ENCODE measurements around the gene PNPLA2.

The PNPLA2 gene

DNA sequence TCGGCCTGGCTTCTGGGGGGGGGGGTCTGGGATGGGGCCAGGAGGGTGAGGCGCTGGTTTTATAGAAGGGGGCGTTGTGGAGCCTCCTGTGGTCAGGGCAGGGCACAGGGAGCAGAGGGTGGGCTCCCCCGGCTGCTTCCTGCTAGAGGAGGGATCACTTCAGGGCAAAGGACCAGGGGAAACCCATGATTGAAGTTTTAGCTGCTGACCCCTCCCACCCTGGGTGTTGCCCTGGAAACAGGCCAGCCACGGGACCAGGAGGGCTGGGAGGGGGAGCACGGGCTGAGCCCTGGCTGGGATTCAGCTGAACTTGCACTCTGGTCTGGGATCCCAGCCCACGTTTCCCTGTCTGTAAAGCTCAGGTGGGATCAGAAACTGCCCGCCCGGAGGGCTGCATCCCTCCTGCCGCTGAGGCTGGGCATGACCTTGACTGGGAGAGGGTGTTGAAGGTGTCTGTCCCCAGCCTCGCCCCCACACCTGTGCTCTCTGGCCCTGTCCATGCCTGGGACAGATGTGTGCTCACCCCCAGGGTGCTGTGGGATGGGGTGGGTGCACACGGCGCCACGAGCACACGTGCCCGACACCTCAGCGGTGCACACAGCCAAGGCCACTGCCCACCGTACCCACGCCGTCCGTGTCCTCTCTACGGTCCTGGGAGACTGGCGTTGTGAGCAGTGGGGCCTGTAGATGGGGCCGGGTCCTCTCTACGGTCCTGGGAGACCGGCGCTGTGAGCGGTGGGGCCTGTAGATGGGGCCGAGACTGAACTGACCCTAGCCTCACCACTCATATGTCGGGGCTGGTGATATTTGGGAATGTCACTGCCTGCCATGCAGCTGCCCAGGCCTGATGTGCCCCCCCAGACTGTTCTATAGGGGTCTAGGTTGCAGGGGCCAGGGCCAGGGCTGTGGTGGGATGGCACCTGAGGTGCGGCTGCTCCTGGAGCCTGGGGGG, 26.3 kb downstream of the PNPLA2 start:
- DNase-seq (ENCODE audit: low spot score): peak; percentile 96

GRCh38 chr11:845872-846495, 27.3 kb downstream of the PNPLA2 start:
- no peak for DNase-seq (ENCODE audit: low spot score)

GRCh38 chr11:846496-847098, 27.9 kb downstream of the PNPLA2 start:
- DNase-seq (ENCODE audit: low spot score): no peak

GRCh38 chr11:847876-848275, 29.2 kb downstream of the PNPLA2 start:
- DNase-seq (ENCODE audit: low spot score): no peak

DNA sequence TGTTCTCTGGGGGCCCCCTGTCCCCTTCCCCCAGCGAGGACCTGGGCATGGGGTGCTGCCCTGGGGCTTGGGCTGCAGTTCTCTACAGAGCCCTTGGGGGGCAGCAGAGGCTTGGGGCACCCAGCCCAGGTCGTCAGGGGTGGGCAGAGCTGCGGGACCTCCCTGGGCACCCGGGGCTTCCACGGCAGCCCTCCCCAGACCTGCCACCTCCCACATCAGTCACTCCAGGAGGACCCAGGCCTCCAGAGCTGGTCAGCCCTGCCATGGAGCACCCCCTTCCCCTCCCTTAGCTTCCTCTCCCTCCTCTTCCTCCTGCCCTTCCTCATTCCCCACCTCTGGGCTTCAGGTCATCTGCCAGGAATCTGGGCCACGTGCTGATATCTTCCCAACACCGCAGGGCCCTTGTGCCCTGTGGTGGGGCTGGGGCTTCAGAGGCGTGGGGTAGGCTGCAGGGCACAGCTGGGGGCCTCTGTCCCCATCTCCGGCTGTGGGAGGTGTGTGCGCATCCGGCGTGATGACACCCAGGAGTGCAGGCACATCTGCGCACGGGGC, 29.7 kb downstream of the PNPLA2 start:
- DNase-seq (ENCODE audit: low spot score): peak; percentile 83

DNA sequence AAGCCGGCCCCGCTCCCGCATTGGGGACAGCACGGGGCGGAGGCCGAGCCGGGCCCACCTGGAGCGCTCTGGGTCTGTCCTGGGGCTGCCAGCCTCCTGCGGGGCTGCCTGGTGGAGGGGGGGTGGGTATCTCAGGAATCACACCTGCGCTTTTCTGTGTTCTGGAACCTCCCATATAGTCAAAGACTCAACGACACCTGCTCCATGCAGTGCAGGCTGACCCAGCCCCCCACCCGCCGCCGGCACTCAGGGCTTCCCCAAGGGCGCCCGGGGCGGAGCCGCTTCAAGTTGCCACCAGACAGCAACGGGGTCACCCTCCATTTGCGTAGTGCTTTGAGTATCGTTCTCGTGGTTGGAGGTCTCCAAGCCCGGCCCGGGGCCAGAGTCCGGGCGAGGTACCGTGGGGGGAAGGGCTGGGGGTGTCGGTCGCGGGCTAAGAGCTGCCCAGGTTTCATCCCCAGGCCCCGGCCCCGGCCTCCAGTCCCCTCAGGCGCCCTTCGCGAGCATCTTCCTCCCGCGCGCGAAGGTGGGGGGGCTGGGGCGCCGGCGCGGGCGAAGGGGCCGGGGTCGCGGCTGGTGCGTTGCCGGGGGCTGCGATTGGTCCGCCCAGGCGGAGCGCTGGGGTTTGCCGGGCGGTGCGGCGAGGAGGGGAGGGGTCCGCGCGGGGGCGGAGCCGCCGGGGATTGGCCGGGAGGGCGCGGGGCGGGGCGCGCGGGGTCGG, 30.6 kb downstream of the PNPLA2 start:
- no peak for DNase-seq (ENCODE audit: low spot score)

DNA sequence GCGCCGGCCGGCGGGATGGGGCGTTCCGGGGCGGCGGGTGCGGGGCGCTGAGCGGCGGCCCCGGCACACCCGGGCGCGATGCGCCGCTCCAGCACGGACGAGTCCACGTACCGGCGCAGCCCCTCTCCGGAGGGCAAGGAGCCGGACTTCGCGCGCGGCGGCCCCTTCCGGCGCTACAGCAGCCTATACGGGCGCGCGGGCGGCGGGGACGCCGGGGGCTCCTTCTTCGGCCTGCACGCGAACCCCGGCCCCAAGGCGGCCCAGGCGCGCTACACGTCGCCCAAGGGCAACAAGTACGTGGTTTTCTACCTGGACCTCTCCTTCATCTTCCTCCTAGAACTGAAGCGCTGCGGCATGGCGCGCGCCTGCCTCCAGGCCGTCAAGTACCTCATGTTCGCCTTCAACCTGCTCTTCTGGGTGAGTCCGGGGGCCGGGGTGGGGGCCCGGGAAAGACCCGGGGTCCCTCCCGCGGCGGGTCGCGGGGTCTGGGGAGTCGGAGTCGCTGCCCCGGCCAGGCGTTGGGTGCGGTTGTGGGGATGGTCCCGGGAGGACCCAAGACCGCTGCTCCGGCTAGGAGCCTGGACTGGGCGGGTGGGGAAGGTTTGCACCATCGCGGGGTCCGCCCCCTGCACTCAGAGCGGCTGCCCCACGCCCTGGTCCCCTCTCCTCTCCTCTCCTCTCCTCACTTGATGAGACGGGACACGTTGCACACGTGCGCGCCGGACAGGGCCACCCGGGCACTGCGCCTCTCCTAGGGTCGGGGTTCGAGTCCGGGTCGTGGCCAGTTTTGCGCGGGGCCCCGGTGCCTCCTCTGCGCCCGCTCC, 31.4 kb downstream of the PNPLA2 start:
- DNase-seq (ENCODE audit: low spot score): no peak

- DNase-seq (ENCODE audit: low spot score): no peak
Measured at GRCh38 chr11:850775-851763, 32.4 kb downstream of the PNPLA2 start.

GRCh38 chr11:852762-853161, 34.0 kb downstream of the PNPLA2 start:
- no peak for DNase-seq (ENCODE audit: low spot score)

DNA sequence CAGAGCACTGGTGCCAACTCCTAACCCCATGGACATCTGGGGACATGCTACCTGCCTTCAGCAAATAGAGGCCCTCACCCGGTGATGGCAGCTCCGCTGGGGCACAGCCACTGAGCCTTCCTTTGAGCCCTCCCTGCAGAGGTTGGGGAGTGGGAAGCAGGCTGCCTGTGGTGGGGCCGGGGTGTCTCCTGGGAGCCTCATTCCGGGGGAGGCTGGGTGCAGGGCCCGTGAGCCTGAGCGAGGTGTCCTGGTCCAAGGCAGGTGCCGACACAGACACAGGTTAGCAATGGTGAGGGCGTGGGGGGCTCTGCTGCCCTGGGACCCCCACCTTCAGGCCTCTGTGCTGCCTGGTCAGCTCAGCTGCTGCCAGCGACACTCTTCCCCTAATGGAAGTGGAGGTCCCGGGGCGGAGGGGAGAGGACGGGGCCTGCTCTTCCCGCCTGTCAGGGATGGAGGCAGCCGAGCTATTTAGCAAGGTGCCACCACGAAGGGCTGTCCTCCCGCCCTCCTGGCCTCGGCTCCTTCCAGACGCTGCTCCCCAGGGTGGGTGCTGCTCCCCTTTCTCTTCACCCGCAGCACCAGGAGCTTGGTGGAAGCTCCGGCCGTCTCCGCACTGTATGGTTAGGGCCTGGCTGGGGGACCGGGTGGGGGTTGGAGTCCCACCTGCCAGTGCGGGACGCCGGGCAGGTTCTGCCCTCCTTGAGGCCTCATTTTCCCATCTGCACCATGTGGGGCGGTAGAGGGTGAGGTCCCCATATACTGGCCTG, 35.2 kb downstream of the PNPLA2 start:
- no peak for DNase-seq (ENCODE audit: low spot score)

- DNase-seq (ENCODE audit: low spot score): no peak
Measured at GRCh38 chr11:854601-855329, 36.1 kb downstream of the PNPLA2 start.

DNA sequence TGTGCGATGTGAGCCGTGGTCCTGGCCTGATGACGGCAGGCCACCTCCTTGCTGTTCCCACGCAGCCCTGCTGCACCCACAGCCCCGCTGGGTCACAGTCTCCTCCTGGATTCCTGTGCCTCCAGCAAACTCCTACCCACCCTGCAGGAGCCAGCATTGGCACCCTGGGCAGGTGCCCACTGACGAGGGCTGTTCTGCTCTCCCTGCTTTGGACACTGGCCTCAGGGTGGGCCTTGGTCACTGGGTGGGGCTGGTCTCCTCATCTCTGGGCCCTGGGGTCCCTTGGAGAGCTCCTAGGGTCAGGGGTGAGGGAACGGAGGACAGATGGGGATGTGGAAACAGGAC, 36.6 kb downstream of the PNPLA2 start:
- no peak for DNase-seq (ENCODE audit: low spot score)

- DNase-seq (ENCODE audit: low spot score): no peak
Measured at GRCh38 chr11:855796-856195, 37.1 kb downstream of the PNPLA2 start.

DNA sequence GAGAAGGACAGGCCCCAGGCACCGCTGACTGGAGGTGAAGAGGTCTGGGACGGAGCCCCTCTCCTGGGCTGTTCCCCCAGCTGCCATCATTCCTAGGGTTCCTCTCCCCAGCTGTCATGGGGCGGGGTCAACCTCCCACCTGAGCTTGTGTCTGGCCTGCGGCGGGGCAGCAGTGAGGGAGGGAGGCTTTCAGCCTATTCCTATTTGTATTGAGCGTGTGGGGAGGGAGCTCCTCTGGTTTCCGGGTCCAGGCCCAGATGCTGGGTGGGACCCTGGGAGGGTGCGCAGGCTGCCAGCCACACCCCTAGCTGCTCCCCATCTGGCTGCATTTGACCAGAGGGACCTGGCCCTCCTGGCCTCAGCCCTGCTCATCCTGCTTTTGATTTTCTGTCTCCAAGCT, 37.7 kb downstream of the PNPLA2 start:
- DNase-seq (ENCODE audit: low spot score): no peak

DNA sequence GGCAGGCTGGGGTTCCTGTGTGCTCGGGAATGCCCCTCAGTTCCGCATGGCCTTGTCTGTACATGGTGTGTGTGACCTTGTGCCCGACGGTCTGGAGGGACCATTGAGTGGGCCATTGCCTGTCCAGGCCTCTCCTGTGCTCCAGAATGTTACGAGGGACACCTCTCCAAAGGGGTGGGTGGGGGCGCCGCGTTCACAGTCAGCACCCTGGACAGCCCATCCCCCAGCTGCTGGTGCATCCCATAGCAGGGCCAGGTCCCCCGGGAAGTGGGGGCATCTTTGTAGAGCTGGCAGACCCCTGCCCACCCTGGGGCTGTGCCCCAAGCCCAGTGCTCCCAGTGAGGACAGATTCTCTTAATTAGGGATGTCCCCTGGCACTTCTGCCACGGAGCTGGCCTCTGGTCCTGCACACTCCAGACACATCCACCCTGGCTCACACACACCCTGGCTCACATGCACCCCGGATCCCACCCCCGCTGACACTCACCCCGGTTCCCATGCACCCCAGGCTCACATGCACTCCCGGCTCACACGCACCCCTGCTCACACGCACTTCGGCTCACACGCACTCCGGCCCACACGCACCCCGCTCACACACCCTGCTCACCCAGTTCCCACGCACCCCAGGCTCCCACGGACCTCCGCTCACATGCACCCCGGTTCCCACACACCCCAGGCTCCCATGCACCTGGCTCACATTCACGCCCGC, 39.5 kb downstream of the PNPLA2 start:
- DNase-seq (ENCODE audit: low spot score): no peak

GRCh38 chr11:858762-859339, 40.1 kb downstream of the PNPLA2 start:
- no peak for DNase-seq (ENCODE audit: low spot score)

GRCh38 chr11:859394-860131, 40.8 kb downstream of the PNPLA2 start:
- no peak for DNase-seq (ENCODE audit: low spot score)

Measured in HuH-7 (cell line).